Coronary artery (tissue), 2 donors: Measurements from ENCODE around the gene CMPK1.
"Not testable (repeated sequence)": the region's sequence is repeated elsewhere in the genome, so short reads cannot be mapped to it uniquely, and the experiment has no call there.

Experiments
- DNase-seq: peaks from one replicate; pipeline ENCODE4 v3.0.0-alpha.2; 2017; ENCODE audit warnings: low spot score
- H3K27ac ChIP-seq, 2 donors: fragments of 200-600 bp; sonication (generic); one replicate each; pipeline ENCODE4 v1.5.1; 2016 to 2019
- H3K4me3 ChIP-seq: fragments of 200-600 bp; sonication (generic); 2 replicates; pipeline ENCODE4 v1.5.1; 2016; ENCODE audit warnings: mild to moderate bottlenecking, moderate library complexity
- TF ChIP-seq, protein P1 (sequence below): fragments of 200-600 bp; sonication (generic); IDR thresholded peaks from one replicate; pipeline ENCODE4 v1.5.1; 2019; ENCODE audit warnings: antibody characterized with exemption

CMPK1 gene

GRCh38 chr1:47317841-47318240 lies 15.7 kb upstream of the CMPK1 start:
- Histone ChIP-seq H3K4me3 (no peak overlapping the region), H3K27ac (no peak overlapping the region)
- no peak for DNase-seq
- TF ChIP-seq, protein P1, sequence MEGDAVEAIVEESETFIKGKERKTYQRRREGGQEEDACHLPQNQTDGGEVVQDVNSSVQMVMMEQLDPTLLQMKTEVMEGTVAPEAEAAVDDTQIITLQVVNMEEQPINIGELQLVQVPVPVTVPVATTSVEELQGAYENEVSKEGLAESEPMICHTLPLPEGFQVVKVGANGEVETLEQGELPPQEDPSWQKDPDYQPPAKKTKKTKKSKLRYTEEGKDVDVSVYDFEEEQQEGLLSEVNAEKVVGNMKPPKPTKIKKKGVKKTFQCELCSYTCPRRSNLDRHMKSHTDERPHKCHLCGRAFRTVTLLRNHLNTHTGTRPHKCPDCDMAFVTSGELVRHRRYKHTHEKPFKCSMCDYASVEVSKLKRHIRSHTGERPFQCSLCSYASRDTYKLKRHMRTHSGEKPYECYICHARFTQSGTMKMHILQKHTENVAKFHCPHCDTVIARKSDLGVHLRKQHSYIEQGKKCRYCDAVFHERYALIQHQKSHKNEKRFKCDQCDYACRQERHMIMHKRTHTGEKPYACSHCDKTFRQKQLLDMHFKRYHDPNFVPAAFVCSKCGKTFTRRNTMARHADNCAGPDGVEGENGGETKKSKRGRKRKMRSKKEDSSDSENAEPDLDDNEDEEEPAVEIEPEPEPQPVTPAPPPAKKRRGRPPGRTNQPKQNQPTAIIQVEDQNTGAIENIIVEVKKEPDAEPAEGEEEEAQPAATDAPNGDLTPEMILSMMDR, result no peak

DNA sequence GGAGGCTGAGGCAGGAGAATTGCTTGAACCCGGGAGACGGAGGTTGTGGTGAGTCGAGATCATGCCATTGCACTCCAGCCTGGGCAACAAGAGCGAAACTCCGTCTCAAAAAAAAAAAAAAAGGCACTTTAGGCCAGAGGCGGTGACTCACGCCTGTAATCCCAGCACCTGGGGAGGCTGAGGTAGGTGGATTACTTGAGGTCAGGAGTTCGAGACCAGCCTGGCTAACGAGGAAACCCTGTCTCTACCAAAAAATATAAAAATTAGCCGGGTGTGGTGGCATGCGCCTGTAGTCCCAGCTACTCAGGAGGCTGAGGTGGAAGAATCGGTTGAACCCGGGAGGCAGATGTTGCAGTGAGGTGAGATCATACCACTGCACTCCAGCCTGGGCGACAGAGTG lies 13.6 kb upstream of the CMPK1 start:
- H3K27ac ChIP-seq, DNase-seq, H3K4me3 ChIP-seq: not testable (repeated sequence)

DNA sequence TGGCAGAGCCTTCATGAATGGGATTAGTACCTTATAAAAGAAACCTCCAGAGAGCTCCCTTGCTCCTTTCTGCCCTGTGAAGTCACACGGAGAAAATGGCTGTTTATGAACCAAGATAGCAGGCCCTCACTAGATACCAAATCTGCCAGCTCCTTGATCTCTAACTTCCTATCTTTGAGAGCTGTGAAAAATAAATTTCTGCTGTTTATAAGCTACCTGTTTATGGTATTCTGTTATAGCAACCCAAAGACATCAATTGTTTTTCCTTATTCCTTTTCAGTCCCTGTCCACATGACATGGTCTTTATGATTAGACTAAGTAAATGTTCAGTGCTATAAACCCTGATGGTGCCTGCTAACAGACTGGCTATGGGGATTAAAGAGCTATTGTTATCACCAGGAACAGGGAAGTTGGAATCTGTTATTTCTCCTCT lies 10.0 kb upstream of the CMPK1 start:
- TF ChIP-seq, protein P1, result no peak
- no peak overlapping the region for H3K4me3 ChIP-seq
- no peak for DNase-seq
- H3K27ac ChIP-seq, result no peak overlapping the region

DNA sequence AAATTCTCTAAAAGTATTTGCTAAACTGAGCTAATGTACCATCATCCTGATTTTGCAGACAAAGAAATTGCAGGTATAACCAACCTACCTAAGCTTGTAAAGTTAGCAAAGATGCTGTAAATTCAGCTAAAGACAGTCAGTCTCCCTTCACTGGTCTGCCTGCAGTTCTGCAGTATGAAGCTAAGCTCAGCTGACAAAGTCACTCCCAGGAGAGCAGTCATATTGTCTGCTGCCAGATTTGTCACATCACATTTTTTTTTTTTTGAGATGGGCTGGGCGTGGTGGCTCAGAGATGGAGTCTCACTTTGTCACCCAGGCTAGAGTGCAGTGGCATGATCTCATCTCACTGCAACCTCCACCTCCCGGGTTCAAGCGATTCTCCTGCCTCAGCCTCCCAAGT lies 8.9 kb upstream of the CMPK1 start:
- no peak overlapping the region for H3K4me3 ChIP-seq
- TF ChIP-seq, protein P1, result no peak
- no peak for DNase-seq
- no peak overlapping the region for H3K27ac ChIP-seq

DNA sequence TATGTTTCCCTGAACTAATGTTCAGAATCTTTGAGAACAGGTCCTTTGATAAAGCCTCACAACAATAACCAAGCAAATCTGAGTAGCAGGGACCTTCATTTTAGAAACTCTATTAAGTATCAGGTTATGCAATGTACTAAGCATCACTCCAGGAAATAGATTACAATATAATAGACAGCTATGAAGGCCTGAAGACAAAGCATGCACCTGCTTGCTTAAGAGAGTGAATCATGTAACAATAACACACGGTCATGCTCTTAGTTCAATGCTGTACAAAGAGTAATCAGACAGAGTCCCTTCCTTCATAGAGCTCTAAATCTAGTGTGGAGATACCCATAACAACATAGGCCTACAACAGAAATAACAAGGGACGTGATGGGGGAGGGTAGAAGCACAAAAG lies 8.1 kb upstream of the CMPK1 start:
- H3K4me3 ChIP-seq, result no peak overlapping the region
- no peak overlapping the region for H3K27ac ChIP-seq
- DNase-seq, result no peak
- TF ChIP-seq, protein P1, result no peak

- TF ChIP-seq, protein P1, result no peak
- Histone ChIP-seq H3K4me3 (no peak overlapping the region), H3K27ac (no peak overlapping the region)
- no peak for DNase-seq
These were observed 7.3 kb upstream of the CMPK1 start for GRCh38 chr1:47326271-47326670.

DNA sequence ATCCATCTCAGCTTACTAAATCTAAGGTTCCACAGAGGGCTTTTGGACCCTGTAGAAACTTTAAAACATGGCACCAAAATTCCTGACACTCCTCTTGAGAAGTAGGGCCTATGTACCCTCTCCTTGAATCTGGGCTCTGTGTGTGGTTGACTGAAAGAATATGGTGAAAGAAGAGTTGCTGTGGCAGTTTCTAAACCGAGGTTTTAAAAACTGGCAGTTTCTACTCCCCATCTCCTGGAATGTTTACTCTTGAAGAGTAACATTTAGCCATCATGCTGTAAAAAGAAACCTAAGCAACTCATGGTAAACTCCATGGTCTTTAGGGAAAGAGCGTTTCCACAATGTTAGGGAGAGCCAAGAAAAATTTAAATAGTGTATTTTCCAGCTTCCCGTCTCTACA lies 4.6 kb upstream of the CMPK1 start:
- Histone ChIP-seq H3K4me3 (no peak overlapping the region), H3K27ac (no peak overlapping the region)
- no peak for DNase-seq
- TF ChIP-seq, protein P1, result no peak

GRCh38 chr1:47330212-47330611 lies 3.4 kb upstream of the CMPK1 start:
- DNase-seq, result no peak
- Histone ChIP-seq H3K27ac (no peak overlapping the region), H3K4me3 (no peak overlapping the region)
- TF ChIP-seq, protein P1, result no peak
